ENCODE measurements around the gene ZNF397.
"Not testable (repeated sequence)": the region's sequence is repeated elsewhere in the genome, so short reads cannot be mapped to it uniquely, and the experiment has no call there.

Gene ZNF397

DNA sequence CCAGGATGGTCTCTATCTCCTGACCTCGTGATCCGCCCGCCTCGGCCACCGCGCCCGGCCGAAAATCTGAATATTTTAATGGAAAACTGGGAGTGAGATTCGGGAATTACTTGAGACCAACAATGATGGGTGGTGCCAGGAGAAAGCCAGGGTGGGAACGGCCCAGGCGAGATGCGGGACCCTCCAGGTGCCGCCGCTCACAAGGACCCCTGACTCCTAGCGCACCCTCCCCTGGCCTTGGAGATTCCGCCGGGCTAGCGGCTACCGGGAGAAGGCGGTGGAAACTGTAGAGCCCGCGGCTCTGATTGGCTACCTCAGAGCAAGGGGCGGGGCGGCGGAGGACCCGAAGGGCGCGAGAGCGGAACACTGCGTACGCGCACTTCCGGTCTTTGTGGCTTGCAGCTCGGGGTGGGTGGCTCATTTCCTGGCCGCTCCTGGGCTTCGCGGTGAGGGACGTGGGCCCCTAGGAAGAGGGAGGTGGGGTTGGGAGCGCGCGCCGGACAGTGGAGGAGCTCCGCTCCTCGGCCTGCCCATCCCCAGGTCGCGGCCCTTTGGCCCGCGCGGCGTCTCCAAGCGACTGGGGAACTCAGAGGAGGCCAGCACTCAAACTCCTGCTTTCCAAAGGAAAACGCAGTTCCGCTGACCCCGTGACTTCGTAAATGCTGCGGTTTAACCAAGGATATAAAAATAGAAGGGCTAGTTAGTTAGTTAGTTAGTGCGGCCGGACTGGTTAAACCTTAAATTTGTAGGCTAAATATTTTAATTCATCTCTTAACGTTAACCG lies at the start of gene ZNF397:
TSS of gene ZNF397 (plus strand) at position 371 of the 784 bp plus-strand sequence. CDS start 1,437 bp downstream, outside the sequence.
- peak; percentile 92 for DNase-seq (ENCODE audit: low read depth)

GRCh38 chr18:35191698-35192025 lies 49.2 kb upstream of the ZNF397 start:
- DNase-seq (ENCODE audit: low read depth) = no peak

DNA sequence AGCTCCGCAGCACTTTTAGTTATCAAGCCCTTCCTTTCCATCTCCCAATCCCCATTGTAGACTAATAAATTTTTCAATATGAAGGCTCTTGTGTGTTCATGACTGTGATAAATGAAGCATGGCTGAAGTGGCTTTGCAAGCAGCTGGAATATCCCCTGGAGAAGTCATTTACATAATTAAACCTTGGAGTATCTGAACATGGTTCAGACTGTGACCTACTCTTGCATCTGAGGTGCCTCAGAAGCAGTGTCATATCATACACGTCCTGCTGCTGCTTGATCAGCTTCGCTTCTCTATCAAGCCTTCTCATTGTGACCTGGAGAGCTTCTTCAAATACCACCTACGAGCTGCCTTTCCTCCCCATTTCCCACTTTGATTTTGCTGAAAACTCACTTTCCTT lies 48.4 kb upstream of the ZNF397 start:
- DNase-seq (ENCODE audit: low read depth) = no peak

DNA sequence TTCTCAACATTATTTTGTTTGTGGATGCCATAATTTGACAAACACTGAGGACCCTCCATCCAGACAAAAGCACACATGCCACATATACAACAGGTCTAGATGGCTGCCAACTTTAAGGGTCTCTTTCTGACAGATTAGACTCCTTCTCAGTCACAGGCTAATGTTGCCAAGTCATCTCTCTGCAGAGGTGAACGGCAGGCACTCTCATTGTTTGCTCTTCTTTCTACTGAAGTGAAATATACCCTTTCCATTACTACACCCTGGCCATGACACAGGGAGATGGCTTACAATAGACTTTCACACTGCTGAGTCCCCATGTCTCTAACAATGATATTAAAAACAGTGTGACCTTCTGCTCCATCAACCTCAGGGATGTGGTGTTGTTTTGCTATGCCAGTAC lies 47.5 kb upstream of the ZNF397 start:
- DNase-seq (ENCODE audit: low read depth) = no peak

GRCh38 chr18:35197296-35197695 lies 43.5 kb upstream of the ZNF397 start:
- DNase-seq (ENCODE audit: low read depth) = no peak

DNA sequence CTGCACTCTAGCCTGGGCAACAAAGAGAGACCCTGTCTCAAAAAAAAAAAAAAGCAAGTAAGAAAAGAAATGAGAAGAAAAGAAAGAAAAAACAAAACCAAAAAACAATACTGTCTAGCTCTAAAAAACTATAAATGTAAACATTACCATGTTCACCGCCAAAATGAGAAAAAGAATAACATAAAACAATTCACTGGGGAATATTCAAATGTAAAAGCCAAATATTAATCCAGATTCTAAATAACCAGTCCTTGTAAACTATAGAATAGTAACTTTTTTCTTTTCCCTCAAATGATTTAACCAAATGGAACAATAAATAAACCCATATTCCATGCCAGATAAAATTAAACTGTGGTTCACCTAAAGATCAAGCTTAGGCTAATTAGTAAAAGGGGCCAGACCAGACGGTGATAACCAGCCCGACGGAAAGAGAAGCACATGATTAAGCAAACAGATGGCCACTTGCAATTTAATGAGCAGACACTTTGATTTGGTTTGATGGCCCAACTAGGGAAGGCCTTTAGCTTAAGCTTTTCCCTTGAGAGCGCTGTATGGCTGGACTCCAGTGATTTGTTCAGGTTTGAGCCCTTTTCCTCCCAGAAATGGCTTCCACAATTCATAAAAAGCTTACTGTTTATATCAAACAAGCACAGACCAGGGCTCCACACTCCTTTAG lies 39.4 kb upstream of the ZNF397 start:
- DNase-seq (ENCODE audit: low read depth) = no peak

DNA sequence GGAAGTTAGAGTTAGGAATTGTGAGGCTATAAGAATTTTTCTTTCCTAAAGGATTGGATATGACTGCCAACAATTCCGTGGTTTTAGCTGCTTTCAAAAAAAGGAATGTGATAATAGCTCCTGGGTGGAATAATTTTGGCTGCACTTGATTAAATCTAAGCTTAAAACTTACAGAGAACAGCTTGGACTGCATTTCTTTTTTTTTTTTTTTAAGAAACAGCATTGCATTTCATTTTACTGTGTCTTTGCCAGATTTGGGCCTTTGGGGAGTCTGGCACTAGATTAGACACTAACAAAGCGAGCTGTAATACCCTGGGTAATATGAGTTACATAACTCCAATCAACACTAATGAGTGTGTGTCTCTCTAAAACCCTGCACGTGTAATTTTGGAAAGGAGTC lies 37.8 kb upstream of the ZNF397 start:
- DNase-seq (ENCODE audit: low read depth) = no peak

- DNase-seq (ENCODE audit: low read depth) = no peak
These were observed 35.6 kb upstream of the ZNF397 start for GRCh38 chr18:35205199-35205712.

DNA sequence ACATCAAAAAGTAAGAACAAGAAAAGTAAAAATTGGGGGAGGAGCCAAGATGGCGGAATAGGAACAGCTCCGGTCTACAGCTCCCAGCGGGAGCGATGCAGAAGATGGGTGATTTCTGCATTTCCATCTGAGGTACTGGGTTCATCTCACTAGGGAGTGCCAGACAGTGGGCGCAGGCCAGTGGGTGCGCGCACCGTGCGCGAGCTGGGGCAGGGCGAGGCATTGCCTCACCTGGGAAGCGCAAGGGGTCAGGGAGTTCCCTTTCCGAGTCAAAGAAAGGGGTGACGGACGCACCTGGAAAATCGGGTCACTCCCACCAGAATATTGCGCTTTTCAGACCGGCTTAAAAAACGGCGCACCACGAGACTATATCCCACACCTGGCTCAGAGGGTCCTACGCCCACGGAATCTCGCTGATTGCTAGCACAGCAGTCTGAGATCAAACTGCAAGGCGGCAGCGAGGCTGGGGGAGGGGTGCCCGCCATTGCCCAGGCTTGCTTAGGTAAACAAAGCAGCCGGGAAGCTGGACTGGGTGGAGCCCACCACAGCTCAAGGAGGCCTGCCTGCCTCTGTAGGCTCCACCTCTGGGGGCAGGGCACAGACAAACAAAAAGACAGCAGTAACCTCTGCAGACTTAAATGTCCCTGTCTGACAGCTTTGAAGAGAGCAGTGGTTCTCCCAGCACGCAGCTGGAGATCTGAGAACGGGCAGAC lies 34.9 kb upstream of the ZNF397 start:
- not testable (repeated sequence) for DNase-seq (ENCODE audit: low read depth)

- no peak for DNase-seq (ENCODE audit: low read depth)
These were observed 25.8 kb upstream of the ZNF397 start for GRCh38 chr18:35215026-35215425.

DNA sequence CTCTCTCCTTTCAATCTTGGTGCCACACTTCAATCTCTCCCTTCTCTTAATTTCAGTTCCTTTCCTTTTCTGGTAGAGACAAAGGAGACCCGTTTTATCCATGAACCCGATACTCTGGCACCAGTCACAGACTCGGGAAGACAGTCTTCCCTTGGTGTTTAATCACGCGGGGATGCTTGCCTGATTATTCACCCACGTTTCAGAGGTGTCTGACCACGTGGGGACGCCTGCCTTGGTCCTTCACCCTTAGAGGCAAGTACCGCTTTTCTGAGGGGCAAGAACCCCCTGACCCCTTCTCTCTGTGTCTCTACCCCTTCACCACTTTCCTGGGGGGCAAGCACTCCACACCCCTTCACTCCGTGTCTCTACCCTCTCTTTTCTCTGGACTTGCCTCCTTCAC lies 24.2 kb upstream of the ZNF397 start:
- DNase-seq (ENCODE audit: low read depth) = not testable (repeated sequence)

DNA sequence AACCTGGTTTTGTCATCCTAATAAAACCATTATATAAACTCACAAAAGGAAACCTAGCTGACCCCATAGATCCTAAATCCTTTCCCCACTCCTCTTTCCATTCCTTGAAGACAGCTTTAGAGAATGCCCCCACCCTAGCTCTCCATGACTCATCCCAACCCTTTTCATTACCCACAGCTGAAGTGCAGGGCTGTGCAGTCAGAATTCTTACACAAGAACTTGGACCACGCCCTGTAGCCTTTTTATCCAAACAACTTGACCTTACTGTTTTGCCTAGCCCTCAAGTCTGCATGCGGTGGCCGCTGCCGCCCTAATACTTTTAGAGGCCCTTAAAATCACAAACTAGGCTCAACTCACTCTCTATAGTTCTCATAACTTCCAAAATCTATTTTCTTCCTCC lies 21.5 kb upstream of the ZNF397 start:
- DNase-seq (ENCODE audit: low read depth) = not testable (repeated sequence)

DNA sequence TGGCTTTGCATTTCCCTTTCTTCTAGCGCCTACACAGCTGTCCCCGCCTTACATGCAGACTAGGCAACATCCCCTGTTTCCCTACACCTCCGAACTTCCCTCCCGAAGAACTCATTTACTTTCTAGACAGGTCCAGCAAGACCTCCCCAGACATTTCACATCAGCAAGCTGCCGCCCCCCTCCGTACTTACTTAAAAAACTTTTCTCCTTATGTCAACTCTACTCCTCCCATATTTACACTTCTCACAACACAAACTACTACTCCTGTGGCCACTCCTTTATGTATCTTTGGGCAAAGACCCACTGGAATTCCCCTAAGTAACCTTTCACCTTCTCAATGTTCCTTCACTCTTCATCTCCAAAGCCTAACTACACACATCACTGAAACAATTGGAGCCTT lies 20.4 kb upstream of the ZNF397 start:
- no peak for DNase-seq (ENCODE audit: low read depth)

DNA sequence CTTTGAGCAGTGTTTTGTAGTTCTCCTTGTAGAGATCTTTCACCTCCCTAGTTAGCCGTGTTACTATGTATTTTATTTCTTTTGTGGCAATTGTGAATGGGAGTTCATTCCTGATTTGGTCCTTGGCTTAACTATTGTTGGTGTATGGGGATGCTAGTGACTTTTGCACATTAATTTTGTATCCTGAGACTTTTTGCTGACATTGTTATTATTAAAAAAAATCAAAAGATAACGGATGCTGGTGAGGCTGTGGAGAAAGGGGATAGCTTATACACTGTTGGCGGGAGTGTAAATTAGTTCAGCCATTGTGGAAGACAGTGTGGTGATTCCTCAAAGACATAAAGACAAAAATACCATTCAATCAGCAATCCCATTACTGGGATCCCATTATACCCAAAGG lies 17.0 kb upstream of the ZNF397 start:
- DNase-seq (ENCODE audit: low read depth) = no peak

- no peak for DNase-seq (ENCODE audit: low read depth)
These were observed 13.6 kb upstream of the ZNF397 start for GRCh38 chr18:35227254-35227653.

DNA sequence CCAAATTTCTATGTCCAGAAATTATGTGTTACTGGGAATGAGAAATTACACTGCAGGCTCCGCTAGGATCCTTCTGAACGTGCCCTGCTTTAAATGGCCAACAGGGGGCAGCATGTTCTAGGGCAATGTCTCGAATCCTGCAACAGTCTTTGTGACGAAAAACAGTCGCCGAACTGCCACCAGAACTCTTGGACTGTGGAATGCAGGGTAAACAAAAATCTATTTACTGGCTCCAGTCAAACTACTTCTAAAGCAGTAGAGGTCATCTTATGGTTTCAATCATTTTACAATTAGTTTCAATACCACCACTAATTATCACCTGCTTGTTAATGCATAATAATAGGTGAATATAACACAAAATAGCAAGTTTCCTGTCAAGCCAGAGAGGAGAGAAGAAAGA lies 9.8 kb upstream of the ZNF397 start:
- DNase-seq (ENCODE audit: low read depth) = peak; percentile 65

DNA sequence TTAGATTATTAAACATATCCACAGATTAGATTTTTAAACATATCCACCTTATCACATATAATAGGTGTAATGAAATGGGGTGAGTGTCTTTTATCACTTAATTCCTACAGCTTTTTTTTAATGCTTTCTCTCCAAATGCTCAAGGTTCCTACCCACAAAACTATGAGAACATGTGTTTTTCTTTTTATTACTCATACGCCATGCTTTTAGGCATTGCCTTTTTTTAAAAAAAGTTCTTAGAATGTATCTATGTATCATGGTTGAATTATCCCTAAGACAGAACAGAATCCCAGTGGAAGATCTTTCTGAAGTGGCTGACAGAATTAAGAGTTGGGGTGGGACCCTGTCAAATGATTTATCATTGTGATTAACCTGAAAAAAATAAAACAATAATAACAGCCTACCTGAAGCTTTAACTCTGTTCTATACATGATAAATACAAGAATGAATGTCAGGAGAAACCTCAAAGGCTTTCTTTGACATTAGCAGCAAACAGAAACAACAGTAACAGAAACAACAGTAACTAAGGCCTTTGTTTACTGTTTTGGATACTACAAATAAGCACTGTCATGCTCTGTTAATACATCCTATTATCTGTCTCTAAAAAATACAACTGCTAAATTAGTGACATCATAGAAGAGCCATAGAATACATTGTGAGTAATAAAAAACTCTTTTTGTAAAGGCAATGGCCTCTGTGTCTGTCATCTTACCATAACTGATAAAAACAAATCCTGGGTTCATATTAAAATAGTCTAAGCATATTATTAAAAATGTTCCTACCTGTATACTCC lies 4.1 kb upstream of the ZNF397 start:
- no peak for DNase-seq (ENCODE audit: low read depth)

DNA sequence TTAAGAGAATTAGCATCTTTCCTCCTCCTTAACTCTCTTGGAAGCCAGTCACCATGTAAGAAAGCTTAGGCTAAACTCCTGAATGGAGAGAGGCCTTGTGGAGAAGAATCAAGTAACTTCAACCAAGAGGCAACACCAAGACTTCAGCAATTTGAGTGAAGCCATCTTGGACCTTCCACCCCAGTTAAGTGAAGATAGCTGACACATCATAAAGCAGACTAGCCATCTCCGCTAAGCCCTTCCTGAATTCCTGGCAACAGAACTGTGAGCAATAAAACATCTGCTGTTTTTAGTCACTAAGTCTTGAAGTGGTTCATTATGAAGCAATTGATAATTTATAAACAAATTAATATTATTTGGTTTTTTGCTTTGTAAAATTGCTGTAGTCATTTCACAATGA lies 1.5 kb upstream of the ZNF397 start:
- no peak for DNase-seq (ENCODE audit: low read depth)

DNA sequence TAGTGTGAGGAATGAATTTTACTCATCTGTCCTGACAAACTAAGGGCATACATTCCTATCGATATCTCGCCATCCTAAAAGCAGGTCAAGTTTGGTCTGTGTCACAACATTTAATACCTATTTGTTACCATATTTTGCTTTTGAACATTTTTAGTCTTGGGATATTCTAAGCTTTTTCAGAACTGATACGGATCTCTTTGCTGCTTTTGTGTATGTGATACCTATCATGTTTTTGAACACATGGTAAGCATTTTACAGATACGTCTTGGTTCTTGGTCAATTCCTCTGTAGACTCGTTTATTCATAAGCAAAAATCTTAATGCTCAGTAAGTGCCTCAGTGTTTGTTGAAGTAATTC lies 592 bp downstream of the ZNF397 start:
- DNase-seq (ENCODE audit: low read depth) = no peak

DNA sequence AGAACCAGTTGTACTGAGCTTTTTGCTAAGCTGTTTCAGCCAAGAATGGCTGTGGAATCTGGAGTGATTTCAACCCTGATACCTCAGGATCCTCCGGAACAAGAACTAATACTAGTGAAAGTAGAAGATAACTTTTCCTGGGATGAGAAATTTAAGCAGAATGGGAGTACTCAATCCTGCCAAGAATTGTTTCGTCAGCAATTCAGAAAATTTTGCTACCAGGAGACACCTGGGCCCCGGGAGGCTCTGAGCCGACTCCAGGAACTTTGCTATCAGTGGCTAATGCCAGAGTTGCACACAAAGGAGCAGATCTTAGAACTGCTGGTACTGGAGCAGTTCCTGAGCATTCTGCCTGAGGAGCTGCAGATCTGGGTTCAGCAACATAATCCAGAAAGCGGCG lies 1.6 kb downstream of the ZNF397 start:
- DNase-seq (ENCODE audit: low read depth) = no peak

DNA sequence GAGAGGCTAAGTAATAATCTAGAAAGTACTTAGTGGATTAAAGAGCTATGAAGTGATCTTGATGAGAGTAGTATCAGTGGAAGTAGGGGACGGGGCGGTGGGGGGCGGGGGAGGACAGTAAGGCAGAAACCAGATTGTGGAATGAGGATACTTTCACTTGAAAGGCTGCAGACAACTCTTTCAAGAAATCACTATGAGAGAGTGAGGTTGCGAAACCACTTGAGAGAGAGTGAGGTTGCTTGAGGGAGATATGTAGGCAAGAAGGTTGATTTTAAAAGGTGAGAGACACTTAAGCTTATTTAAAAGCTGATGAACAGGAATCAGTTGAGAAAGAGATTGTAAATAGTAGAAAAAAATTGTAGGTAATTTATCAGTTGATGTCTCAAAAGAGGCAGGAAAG lies 3.8 kb downstream of the ZNF397 start:
- DNase-seq (ENCODE audit: low read depth) = no peak

- DNase-seq (ENCODE audit: low read depth) = no peak
These were observed 5.0 kb downstream of the ZNF397 start for GRCh38 chr18:35245719-35246317.

Data from stimulated activated CD8-positive, alpha-beta memory T cell treated with anti-CD3 and anti-CD28 coated beads, Interleukin-15, amount 100 ng/mL, for 1 hour (primary cell).